ENCODE results near the gene FBXO42.

Gene FBXO42

GRCh38 chr1:16321176-16321867 is 31.0 kb downstream of the FBXO42 start:
- DNase-seq = no peak

GRCh38 chr1:16318555-16318954 is 33.7 kb downstream of the FBXO42 start:
- DNase-seq = no peak

- DNase-seq = no peak
These were observed 36.8 kb downstream of the FBXO42 start for GRCh38 chr1:16315437-16315836.

GRCh38 chr1:16307222-16307621 is 45.1 kb downstream of the FBXO42 start:
- DNase-seq = no peak

GRCh38 chr1:16302709-16303627 is 49.3 kb downstream of the FBXO42 start:
- DNase-seq = no peak

- no peak for DNase-seq
These were observed 51.8 kb downstream of the FBXO42 start for GRCh38 chr1:16300436-16300835.

DNA sequence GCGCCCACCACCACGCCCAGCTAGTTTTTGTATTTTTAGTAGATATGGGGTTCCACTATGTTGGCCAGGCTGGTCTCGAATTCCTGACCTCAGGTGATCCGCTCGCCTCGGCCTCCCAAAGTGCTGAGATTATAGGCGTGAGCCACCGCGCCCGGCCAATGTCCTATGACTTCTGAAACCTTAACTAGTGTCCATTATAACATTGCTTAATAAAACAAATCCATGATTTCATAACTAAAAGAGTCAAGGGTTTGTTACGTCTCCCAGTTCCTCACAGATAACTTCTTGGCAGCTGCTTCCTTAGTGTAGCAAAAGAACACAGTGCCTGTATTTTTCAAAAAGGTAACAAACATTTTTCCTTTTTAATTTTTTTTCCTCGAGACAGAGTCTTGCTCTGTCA is 53.6 kb downstream of the FBXO42 start:
- DNase-seq = no peak

GRCh38 chr1:16296643-16297042 is 55.6 kb downstream of the FBXO42 start:
- no peak for DNase-seq

GRCh38 chr1:16294219-16295212 is 57.8 kb downstream of the FBXO42 start:
- DNase-seq = no peak

DNA sequence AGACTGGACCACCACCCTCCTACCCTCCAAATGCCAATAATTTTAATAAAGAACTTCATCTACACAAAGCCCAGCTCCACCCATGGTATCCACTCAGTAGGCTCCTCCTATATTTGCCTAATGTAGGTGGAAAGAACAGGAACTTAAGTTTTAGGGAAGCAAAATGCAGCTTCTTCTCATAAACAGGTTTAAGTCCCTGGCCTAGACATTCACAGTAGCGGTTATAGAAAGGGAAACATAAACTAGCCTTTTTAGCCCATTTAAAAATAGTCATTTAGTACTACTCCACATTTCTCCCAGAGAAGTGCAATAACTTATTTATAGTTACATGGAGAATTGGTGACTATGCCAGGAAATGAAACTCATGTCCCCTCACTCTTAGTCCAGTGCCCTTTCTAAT is 58.7 kb downstream of the FBXO42 start:
- DNase-seq = no peak

- DNase-seq = no peak
These were observed 59.5 kb downstream of the FBXO42 start for GRCh38 chr1:16292739-16293138.

DNA sequence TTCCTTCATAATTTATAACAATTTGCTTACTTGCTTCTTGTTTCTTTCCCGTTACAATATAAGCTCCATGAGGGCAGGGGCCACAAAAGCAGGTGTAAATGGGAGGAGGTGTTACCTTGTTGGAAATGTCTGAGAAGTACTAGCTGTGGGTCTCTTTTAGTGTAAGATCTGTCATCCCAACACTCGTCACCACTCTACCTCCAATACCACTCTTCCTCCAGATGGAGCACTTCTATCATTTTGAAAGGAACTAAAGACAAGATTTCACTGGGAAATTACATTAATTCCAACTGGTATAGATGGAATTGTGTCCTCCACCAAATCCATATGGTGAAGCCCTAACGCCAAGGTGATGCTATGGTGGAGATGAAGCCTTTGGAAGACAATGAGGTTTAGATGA is 62.3 kb downstream of the FBXO42 start:
- no peak for DNase-seq

- no peak for DNase-seq
These were observed 66.2 kb downstream of the FBXO42 start for GRCh38 chr1:16286122-16286521.

- DNase-seq = no peak
These were observed 70.5 kb downstream of the FBXO42 start for GRCh38 chr1:16281765-16282164.

GRCh38 chr1:16279186-16279585 is 73.1 kb downstream of the FBXO42 start:
- DNase-seq = no peak

DNA sequence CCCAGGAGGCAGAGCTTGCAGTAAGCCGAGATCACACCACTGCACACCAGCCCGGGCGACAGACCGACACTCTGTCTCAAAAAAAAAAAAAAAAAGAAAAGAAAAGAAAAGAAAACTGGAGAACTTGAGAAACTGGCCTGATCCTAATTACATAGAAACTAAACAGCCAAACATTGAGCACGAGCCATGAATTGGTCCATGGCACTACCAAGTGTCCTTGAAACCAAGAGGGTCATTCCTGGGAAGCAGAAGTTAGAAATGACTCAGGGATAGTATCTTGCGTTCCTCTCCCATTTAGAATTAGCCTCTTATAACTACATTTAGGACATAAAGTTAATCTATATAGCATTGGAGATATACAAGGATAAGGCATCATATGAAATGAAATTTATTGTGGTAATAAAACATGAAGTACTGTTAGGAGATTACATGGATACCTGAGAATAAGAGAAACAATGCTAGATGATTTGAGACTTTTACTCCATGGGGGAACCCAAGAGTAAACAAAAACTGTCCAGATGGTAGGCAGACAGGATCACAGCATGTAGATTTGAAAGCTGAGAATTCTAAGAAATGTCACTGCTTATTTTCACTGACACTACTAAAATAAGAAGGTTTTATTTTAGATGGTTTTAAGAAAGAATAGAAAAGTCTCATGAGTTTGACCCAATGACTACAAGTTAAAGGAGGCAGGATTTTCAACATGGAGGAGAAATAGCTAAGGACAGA is 75.8 kb downstream of the FBXO42 start:
- DNase-seq = no peak

- DNase-seq = no peak
These were observed 76.7 kb downstream of the FBXO42 start for GRCh38 chr1:16275591-16275990.

DNA sequence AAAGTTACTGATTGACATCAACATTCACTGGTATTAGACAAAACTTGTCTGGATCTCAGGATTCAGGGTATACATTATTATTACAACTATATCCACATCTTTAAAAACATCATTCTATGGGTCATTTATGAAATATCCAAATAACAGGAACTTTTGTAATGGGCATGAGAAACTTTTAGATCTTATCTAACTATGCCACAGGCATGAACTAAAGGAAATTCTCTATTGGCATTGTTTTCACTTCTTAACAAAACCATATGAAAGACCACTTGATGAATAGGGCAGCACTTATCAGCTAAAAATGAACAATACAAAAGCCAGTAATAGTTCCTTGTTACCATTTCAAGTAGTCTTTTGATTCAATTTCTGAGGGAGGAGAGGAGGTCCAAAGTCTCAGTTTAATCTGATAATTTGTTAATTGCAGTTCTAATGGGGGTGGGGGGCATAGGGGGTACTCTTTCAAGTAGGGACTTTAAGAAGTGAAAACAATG is 84.5 kb downstream of the FBXO42 start:
- DNase-seq = no peak

- no peak for DNase-seq
These were observed 85.7 kb downstream of the FBXO42 start for GRCh38 chr1:16266411-16267118.

DNA sequence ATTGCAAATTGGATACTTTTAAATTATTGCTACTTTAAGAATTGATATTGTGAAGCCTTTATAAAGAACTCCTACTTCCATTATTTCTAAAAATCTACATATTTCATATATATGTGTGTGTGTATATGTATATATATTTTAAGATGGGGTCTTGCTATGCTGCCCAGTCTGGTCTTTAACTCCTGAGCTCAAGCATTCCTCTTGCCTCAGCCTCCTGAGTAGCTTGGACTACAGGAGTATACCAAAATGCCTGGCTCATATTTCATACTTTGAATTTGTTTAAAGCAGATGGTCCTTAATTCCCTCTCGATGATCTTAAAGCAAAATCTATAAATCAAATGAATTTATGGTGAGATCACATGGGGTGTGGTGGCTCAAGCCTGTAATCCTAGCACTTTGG is 90.2 kb downstream of the FBXO42 start:
- no peak for DNase-seq

DNA sequence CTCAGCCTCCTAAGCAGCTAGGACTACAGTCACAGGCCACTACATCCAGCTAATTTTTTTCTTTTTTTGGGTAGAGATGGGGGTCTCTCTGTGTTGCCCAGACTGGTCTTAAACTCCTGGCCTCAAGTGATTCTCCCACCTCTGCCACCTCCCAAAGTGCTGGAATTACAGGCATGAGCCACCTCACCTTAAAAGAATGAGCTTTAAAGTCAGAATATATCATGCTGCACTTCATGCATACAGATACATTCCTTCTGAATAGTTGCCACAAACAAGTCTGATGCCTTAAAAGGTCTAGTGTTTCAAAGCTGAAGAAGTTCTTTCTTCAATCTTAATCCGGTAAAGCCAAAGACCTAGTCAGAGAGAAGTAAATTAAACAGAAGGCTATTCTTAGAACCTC is 91.5 kb downstream of the FBXO42 start:
- DNase-seq = no peak
